GM18511 (cell line): Measurements from ENCODE around the gene PIMREG.
"Not testable (repeated sequence)": the region's sequence is repeated elsewhere in the genome, so short reads cannot be mapped to it uniquely, and the experiment has no call there.

Source experiments
- ATAC-seq: cut with Tn5 transposase; IDR thresholded peaks from one replicate; pipeline ENCODE4 v1.9.1; 2021; ENCODE audit warnings: mild to moderate bottlenecking, moderate library complexity; ENCODE audit not compliant: unreplicated experiment

The PIMREG gene

GRCh38 chr17:6476810-6477179 is 32.5 kb downstream of the PIMREG start:
- no peak for ATAC-seq

GRCh38 chr17:6477831-6478383 is 33.7 kb downstream of the PIMREG start:
- ATAC-seq = no peak

- no peak for ATAC-seq
Observed at GRCh38 chr17:6478486-6478885, 34.2 kb downstream of the PIMREG start.

GRCh38 chr17:6479622-6480302 is 35.5 kb downstream of the PIMREG start:
- no peak for ATAC-seq

GRCh38 chr17:6480303-6480675 is 36.0 kb downstream of the PIMREG start:
- ATAC-seq = no peak

- ATAC-seq = no peak
Observed at GRCh38 chr17:6482105-6482455, 37.8 kb downstream of the PIMREG start.

GRCh38 chr17:6482796-6483195 is 38.5 kb downstream of the PIMREG start:
- ATAC-seq = not testable (repeated sequence)

GRCh38 chr17:6483507-6483906 is 39.3 kb downstream of the PIMREG start:
- no peak for ATAC-seq

- ATAC-seq = no peak
Observed at GRCh38 chr17:6485646-6486412, 41.6 kb downstream of the PIMREG start.

GRCh38 chr17:6487251-6488007 is 43.2 kb downstream of the PIMREG start:
- ATAC-seq = no peak

GRCh38 chr17:6488008-6488539 is 43.8 kb downstream of the PIMREG start:
- no peak for ATAC-seq

GRCh38 chr17:6489016-6489550 is 44.8 kb downstream of the PIMREG start:
- ATAC-seq = no peak

- ATAC-seq = no peak
Observed at GRCh38 chr17:6491071-6491700, 46.9 kb downstream of the PIMREG start.

GRCh38 chr17:6492892-6493674 is 48.8 kb downstream of the PIMREG start:
- ATAC-seq = no peak

GRCh38 chr17:6494239-6494941 is 50.1 kb downstream of the PIMREG start:
- no peak for ATAC-seq

GRCh38 chr17:6495450-6496115 is 51.3 kb downstream of the PIMREG start:
- no peak for ATAC-seq

- ATAC-seq = no peak
Observed at GRCh38 chr17:6496116-6496481, 51.8 kb downstream of the PIMREG start.

GRCh38 chr17:6496640-6497441 is 52.6 kb downstream of the PIMREG start:
- ATAC-seq = no peak
